SK-N-SH treated with all-trans-retinoic acid at 6 μM for 48 hours (cell line): ENCODE data around the gene NPFF.

ENCODE experiments used
- SNAI2 ChIP-seq: fragments of 250-450 bp; sonication (Bioruptor Pico); IDR thresholded peaks from 2 replicates; pipeline ENCODE4 v1.5.0; 2020; ENCODE audit warnings: mild to moderate bottlenecking, moderate library complexity
- TOX ChIP-seq: fragments of 250-450 bp; sonication (Bioruptor Pico); IDR thresholded peaks from 2 replicates; pipeline ENCODE4 v1.8.0; 2021; ENCODE audit warnings: mild to moderate bottlenecking, moderate library complexity, borderline replicate concordance
- ZFP3 ChIP-seq: fragments of 250-450 bp; sonication (Bioruptor Pico); IDR thresholded peaks from 2 replicates; pipeline ENCODE4 v1.5.0; 2020; ENCODE audit warnings: mild to moderate bottlenecking, moderate library complexity
- ZNF8 ChIP-seq: fragments of 450-650 bp; formaldehyde crosslinking; IDR thresholded peaks from 2 replicates; pipeline ENCODE4 v1.5.0; 2020; ENCODE audit warnings: mild to moderate bottlenecking, moderate library complexity
- TF ChIP-seq, protein P1 (sequence below): fragments of 250-450 bp; sonication (Bioruptor Pico); IDR thresholded peaks from 2 replicates; pipeline ENCODE4 v1.8.0; 2021; ENCODE audit warnings: low read depth, mild to moderate bottlenecking, moderate library complexity, borderline replicate concordance
- TF ChIP-seq, protein P2 (sequence below): fragments of 250-450 bp; sonication (Bioruptor Pico); IDR thresholded peaks from 2 replicates; pipeline ENCODE4 v1.8.0; 2020; ENCODE audit warnings: mild to moderate bottlenecking, moderate library complexity, borderline replicate concordance

DNA sequence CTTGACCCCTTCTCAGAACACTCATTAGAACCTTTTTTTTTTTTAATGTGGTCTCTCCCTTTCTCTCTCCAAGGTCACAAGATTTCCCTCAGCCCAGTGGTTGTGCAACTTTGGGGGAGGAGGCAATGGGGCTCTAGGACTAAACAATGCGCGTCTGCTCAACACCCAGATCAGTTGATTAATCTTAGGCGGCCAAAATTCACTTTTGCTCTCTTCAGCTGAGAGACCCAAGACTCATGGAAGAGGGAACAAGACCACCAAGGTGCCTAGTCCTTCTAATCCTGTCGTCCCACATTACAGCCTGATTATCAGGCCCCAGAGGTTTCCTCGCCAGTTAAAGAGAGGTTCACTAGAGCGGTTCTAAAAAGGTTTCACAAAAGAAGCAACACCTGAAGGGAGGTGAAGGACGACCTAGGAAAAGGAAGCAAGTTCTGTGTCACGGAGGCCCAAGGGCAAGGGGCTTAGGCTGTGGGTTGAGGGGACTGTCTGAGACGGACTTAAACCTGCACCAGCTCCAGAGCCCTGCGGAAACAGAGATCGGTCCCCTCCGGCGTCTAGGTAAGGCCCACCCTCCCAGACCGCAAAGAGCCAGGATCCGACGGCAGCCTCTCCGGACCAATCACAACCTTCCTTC, 7.0 kb downstream of the NPFF start:
- TF ChIP-seq SNAI2 (no peak), ZNF8 (CRISPR knock-in tag) (no peak), ZFP3 (CRISPR knock-in tag) (no peak), TOX (no peak)
- TF ChIP-seq, protein P1, sequence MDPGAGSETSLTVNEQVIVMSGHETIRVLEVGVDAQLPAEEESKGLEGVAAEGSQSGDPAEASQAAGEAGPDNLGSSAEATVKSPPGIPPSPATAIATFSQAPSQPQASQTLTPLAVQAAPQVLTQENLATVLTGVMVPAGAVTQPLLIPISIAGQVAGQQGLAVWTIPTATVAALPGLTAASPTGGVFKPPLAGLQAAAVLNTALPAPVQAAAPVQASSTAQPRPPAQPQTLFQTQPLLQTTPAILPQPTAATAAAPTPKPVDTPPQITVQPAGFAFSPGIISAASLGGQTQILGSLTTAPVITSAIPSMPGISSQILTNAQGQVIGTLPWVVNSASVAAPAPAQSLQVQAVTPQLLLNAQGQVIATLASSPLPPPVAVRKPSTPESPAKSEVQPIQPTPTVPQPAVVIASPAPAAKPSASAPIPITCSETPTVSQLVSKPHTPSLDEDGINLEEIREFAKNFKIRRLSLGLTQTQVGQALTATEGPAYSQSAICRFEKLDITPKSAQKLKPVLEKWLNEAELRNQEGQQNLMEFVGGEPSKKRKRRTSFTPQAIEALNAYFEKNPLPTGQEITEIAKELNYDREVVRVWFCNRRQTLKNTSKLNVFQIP (CRISPR knock-in tag), result no peak
- TF ChIP-seq, protein P2, sequence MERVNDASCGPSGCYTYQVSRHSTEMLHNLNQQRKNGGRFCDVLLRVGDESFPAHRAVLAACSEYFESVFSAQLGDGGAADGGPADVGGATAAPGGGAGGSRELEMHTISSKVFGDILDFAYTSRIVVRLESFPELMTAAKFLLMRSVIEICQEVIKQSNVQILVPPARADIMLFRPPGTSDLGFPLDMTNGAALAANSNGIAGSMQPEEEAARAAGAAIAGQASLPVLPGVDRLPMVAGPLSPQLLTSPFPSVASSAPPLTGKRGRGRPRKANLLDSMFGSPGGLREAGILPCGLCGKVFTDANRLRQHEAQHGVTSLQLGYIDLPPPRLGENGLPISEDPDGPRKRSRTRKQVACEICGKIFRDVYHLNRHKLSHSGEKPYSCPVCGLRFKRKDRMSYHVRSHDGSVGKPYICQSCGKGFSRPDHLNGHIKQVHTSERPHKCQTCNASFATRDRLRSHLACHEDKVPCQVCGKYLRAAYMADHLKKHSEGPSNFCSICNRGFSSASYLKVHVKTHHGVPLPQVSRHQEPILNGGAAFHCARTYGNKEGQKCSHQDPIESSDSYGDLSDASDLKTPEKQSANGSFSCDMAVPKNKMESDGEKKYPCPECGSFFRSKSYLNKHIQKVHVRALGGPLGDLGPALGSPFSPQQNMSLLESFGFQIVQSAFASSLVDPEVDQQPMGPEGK (CRISPR knock-in tag), result no peak
